GM12873 (cell line): ENCODE measurements around the gene ITIH5.

Experiments used
- CTCF ChIP-seq: IDR thresholded peaks from 2 replicates; pipeline ENCODE4 v1.5.1; 2012; ENCODE audit warnings: low read depth, mild to moderate bottlenecking, moderate library complexity, low read length, control low read depth; ENCODE audit not compliant: insufficient read depth; ENCODE audit errors: missing control alignments

Gene ITIH5

DNA sequence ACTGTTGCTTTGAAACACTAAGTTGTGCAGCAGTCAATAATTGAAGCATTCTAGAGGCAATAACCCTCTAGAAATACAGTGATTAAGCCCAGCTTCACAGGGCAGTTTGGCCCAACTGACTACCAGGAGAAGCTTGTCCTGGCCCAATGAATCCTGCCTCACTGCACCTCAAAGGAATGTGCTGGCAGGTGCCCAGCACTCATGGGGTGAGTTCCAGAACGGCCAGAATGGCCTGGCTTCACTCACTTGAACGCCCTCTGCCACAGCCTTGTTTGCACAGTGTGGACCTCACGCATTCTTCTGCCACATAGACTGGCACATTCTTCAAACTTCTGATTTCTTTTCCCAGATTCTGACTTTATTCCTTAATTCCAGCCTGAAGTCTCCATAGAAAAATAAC, 29.8 kb upstream of the ITIH5 start:
- no peak for TF ChIP-seq CTCF

DNA sequence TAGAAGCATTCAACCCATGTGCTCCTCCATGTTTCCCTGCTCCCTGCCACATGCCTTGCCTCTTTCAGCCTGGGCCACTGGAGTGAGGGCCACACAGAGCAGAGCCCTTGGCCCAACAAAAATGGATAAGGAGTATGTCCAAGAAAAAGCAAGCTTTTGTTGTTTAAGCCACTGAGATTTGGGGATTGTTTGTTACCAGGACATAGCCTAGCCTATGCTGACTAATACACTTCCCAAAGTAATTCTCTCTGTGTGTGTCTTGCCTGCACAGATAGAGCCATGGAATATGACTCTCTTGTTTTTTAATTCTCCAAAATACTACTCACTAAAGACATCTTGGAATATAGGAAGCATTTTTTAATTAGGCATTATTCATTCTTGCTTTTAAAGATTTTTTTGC, 22.8 kb upstream of the ITIH5 start:
- no peak for TF ChIP-seq CTCF

DNA sequence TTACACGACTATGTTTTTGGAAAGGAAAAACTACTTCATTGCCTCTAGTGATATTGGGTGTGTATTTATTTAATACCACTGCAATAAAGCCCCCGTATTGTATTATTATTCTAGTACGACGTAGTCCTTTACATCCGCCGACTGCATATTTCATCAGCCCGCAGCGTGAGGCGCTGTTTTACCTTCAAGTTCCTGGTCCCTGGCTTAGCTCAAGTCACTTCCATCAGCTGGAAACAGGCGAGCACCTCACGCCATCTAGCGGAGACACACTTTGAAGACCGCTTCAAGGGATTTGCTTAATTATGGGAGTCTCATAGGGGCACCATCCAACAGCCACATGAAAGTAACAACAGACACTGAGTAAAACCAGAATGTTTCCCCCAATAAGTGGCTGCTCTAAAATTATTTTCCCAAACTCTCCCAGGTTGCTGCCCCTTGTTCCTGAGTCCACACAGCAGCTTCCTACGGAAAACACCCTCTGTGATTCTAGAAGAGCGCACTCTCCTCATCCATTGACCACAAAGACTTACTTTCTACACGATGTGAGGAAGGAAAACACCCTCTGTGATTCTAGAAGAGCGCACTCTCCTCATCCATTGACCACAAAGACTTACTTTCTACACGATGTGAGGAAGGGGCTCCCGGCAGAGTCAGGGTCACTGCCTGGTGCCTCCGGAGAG, 20.6 kb upstream of the ITIH5 start:
- TF ChIP-seq CTCF = peak; percentile 91

- TF ChIP-seq CTCF = no peak
Observed at GRCh38 chr10:7686351-7687171, 19.8 kb upstream of the ITIH5 start.

GRCh38 chr10:7679256-7679655, 12.5 kb upstream of the ITIH5 start:
- TF ChIP-seq CTCF = no peak

- TF ChIP-seq CTCF = no peak
Observed at GRCh38 chr10:7672341-7673134, 5.8 kb upstream of the ITIH5 start.

DNA sequence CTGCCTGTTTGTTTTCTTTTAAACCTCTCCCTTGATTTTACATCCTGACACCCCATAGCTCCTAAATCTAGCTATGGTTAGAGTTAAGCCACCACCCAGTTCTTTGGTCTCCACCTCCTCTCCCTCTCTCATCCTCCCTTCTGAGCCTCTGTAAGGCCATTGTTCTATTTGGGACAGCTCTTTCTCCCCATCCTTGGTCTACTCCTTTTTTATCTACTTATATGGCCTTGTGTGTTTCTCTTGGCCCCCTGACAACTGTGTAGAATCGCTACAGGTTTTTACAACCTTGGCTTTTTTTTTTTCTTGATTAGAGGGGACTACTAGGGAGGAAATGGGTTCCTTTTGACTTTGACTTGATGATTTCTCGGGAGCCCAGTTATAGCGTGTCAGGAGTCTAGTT, 3.4 kb upstream of the ITIH5 start:
- TF ChIP-seq CTCF = no peak
